Mesothelial cell of epicardium (in vitro differentiated cells): Measurements from ENCODE around the gene LZTR1. TPM values are rescaled to one million over a fixed set of nuclear protein-coding genes. Genes with fewer than 3 reads are reported as not detected.
A peak's percentile ranks its signal among the peaks of the same experiment; 100 is the strongest.
"Not testable (repeated sequence)": the region's sequence is repeated elsewhere in the genome, so short reads cannot be mapped to it uniquely, and the experiment has no call there.

Experiments
- DNase-seq, 2 experiments: peaks; one replicate each; pipeline ENCODE4 v3.0.0; 2021; ENCODE audit warnings: low spot score in 2 of 2; ENCODE audit not compliant: unreplicated experiment in 2 of 2
- H3K27ac Mint-ChIP-seq: 2 replicates; pipeline ENCODE4 v1.8.0; 2021; ENCODE audit warnings: mixed read lengths
- H3K27me3 Mint-ChIP-seq: 2 replicates; pipeline ENCODE4 v1.8.0; 2021; ENCODE audit warnings: low read depth, mixed read lengths
- H3K36me3 Mint-ChIP-seq: 2 replicates; pipeline ENCODE4 v1.8.0; 2021; ENCODE audit warnings: mixed read lengths
- H3K4me1 Mint-ChIP-seq: 2 replicates; pipeline ENCODE4 v1.8.0; 2021; ENCODE audit warnings: mixed read lengths
- H3K4me3 Mint-ChIP-seq: 2 replicates; pipeline ENCODE4 v1.8.0; 2021; ENCODE audit warnings: mild to moderate bottlenecking, moderate library complexity, mixed read lengths
- H3K9me3 Mint-ChIP-seq: 2 replicates; pipeline ENCODE4 v1.8.0; 2021; ENCODE audit warnings: mixed read lengths
- total RNA-seq: library from RNA; stranded (reverse); gene quantifications from 3 replicates; pipeline ENCODE4 v1.2.1, GENCODE V29; 2021
- TF ChIP-seq, protein P1 (sequence below): fragments of 200-600 bp; sonication (generic); IDR thresholded peaks from one replicate; pipeline ENCODE4 v1.5.0; 2021; ENCODE audit warnings: antibody characterized with exemption; ENCODE audit not compliant: unreplicated experiment

LZTR1 gene
- total RNA-seq, 1 donor from 2014 or later = 97.3 TPM

DNA sequence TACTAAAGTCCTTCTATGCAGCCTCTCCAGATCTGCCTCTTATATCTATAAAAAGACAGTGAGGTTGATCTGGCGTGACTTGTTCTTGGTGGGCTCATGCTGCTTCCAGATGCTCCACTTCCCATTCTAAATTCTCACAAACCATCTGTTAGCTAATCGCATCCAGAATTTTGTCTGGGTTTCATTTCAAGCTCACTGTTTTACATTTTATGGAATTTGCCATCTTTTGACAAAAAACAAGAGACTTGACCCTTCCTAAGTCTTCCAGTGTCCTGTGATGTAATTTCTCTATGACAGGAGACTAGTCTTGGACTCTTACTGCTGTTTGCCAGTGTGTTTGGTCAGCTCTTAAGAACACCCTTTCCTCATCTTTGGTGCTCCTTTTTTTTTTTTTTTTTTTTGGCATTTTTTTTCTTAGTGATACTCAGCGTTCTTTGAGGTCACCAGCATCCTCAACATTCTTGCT, 41.9 kb upstream of the LZTR1 start:
- peak overlapping the region; percentile 30 for H3K27ac Mint-ChIP-seq
- no peaks in the 10 kb centered on the region for H3K27me3 Mint-ChIP-seq
- peaks cover 15% of the 10 kb centered on the region for H3K36me3 Mint-ChIP-seq
- H3K4me3 Mint-ChIP-seq = no peak overlapping the region
- TF ChIP-seq, protein P1, sequence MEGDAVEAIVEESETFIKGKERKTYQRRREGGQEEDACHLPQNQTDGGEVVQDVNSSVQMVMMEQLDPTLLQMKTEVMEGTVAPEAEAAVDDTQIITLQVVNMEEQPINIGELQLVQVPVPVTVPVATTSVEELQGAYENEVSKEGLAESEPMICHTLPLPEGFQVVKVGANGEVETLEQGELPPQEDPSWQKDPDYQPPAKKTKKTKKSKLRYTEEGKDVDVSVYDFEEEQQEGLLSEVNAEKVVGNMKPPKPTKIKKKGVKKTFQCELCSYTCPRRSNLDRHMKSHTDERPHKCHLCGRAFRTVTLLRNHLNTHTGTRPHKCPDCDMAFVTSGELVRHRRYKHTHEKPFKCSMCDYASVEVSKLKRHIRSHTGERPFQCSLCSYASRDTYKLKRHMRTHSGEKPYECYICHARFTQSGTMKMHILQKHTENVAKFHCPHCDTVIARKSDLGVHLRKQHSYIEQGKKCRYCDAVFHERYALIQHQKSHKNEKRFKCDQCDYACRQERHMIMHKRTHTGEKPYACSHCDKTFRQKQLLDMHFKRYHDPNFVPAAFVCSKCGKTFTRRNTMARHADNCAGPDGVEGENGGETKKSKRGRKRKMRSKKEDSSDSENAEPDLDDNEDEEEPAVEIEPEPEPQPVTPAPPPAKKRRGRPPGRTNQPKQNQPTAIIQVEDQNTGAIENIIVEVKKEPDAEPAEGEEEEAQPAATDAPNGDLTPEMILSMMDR = no peak
- no peaks in the 10 kb centered on the region for H3K9me3 Mint-ChIP-seq
- DNase-seq = no peak
- peaks cover 17% of the 10 kb centered on the region for H3K4me1 Mint-ChIP-seq

DNA sequence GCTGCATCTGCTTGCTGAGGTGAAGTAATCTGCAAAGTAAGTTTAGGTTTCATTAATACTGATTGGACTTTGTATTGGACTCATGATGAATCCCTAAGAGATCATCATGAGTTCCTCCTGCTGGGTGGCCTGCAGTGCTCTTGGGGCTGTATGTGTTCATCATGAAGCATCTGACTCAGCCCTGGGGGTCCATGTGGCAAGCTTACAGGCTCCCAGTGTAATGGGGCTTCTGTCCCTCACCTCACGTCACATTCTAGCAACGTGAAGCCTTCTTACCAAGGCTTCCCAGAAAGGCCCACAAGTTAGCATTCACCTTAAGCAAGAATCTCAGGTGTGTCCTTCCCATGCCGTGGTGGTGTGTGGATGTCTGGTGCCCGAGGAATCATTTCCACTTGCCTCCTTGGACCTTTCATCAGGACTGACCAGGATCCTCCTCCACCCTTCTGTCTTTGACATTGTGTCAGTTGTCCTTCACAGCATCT, 41.2 kb upstream of the LZTR1 start:
- TF ChIP-seq, protein P1 = no peak
- Mint-ChIP-seq H3K4me3 (no peak overlapping the region), H3K9me3 (no peaks in the 10 kb centered on the region), H3K27ac (peak overlapping the region; percentile 13), H3K4me1 (peaks cover 19% of the 10 kb centered on the region), H3K27me3 (no peaks in the 10 kb centered on the region), H3K36me3 (peaks cover 13% of the 10 kb centered on the region)
- DNase-seq = no peak

DNA sequence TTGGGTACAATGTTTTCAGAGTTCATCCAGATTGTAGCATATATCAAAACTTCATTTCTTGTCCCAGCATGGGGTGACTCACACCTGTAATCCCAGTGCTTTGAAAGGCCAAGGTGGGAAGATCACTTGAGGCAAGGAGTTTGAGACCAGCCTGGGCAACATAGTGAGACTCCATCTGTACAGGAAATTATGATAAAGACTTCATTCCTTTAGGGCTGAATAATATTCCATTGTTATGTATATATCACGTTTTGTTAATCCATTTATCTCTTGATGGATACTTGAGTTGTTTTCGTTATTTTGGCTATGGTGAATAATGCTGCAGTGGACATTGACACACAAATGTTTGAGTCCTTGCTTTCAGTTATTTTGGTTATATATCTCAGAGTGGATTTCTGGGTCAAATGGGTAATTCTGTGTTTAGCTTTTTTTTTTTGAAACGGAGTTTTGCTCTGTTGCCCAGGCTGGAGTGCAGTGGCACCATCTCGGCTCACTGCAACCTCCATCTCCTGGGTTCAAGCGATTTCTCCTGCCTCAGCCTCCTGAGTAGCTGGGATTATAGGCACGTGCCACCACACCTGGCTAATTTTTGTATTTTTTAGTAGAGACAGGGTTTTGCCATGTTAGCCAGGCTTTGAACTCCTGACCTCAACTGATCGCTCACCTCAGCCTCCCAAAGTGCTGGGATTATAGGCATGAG, 39.7 kb upstream of the LZTR1 start:
- not testable (repeated sequence) for H3K27me3 Mint-ChIP-seq, H3K27ac Mint-ChIP-seq, H3K9me3 Mint-ChIP-seq, H3K4me3 Mint-ChIP-seq, DNase-seq, H3K36me3 Mint-ChIP-seq
- H3K4me1 Mint-ChIP-seq = peaks cover 14% of the 10 kb centered on the region

DNA sequence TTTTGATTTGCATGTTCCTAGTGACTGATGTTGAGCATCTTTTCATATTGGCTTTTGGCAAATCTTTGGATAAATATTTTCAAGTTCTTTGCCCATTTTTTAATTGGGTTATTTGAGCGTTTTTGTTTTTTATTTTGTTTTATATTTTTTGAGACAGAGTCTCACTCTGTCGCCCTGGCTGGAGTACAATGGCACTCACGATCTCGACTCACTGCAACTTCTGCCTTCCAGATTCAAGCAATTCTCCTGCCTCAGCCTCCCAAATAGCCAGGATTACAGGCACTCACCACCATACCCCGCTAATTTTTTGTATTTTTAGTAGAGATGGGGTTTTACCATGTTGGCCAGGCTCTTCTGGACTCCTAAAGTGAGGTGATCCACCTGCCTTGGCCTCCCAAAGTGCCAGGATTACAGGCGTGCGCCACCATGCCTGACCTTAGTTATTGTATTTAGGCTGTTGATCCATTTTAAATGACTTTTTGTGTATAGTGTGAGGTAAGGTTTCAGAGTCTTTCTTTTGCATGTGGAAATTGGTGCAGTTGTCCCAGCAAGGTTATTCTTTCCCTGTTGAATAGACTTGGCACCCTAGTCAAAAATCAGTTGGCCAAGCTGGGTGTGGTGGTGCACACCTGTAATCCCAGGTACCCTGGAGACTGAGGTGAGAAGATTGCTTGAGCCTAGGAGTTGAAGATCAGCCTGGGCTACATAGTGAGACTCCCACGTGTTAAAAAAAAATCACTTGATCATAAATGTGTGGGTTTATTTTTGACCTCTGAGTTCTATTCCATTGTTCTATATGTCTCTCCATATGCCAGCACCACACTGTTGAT, 38.8 kb upstream of the LZTR1 start:
- TF ChIP-seq, protein P1 = no peak
- DNase-seq = no peak
- Mint-ChIP-seq H3K4me1 (peaks cover 9% of the 10 kb centered on the region), H3K27me3 (no peaks in the 10 kb centered on the region), H3K4me3 (no peak overlapping the region), H3K27ac (no peak overlapping the region), H3K36me3 (peaks cover 7% of the 10 kb centered on the region), H3K9me3 (no peaks in the 10 kb centered on the region)

DNA sequence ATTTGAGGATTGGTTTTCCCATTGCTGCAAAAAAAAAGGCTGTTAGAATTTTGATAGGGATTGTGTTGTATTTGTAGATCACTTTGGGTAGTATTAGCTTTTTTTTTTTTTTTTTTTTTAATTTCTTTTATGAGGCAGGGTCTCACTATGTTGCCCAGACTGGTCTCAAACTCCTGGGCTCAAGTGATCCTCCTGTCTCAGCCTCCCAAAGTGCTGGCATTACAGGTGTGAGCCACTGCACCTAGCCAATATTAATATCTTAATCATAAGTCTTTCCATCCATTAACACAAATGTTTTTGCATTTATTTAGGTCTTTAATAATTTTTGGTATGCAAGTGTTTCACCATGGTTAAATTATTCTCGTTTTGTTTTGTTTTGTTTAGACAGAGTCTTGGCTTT, 38.1 kb upstream of the LZTR1 start:
- TF ChIP-seq, protein P1 = no peak
- Mint-ChIP-seq H3K9me3 (no peaks in the 10 kb centered on the region), H3K27ac (no peak overlapping the region), H3K4me3 (no peak overlapping the region), H3K4me1 (peaks cover 9% of the 10 kb centered on the region), H3K36me3 (peaks cover 6% of the 10 kb centered on the region), H3K27me3 (no peaks in the 10 kb centered on the region)
- DNase-seq = no peak

DNA sequence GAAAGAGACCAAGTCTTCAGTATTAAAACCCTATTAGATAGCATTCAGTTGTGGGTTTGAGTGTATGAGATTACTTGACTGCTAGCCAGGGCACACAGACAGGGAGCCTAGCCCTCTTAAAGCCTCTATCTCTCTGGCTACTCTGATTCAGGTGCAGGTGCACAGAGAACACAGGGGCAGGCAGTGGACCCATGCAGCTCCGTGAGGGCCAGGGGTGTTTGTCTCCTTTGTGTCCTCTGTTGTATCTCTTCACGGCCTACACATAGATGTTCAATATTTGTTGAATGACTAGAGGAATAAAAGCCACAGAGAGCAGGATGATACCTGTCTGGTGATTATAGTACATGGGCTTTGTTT, 36.5 kb upstream of the LZTR1 start:
- TF ChIP-seq, protein P1 = no peak
- no peak for DNase-seq
- Mint-ChIP-seq H3K36me3 (peaks cover 9% of the 10 kb centered on the region), H3K27ac (peak overlapping the region; percentile 39), H3K27me3 (no peaks in the 10 kb centered on the region), H3K9me3 (no peaks in the 10 kb centered on the region), H3K4me3 (no peak overlapping the region), H3K4me1 (peaks cover 5% of the 10 kb centered on the region)
